Stimulated activated CD4-positive, alpha-beta T cell treated with anti-CD3 and anti-CD28 coated beads, Interleukin-15, amount 100 ng/mL, for 1 hour (primary cell): ENCODE measurements around the gene TRDN.

ENCODE experiments used
- DNase-seq, 2 donors: peaks; one replicate each; pipeline ENCODE4 v3.0.0-alpha.2; 2020; ENCODE audit warnings: low read depth in 1 of 2, low spot score in 1 of 2

TRDN gene

GRCh38 chr6:123182998-123183397 is 453.8 kb downstream of the TRDN start:
- no peak for DNase-seq

DNA sequence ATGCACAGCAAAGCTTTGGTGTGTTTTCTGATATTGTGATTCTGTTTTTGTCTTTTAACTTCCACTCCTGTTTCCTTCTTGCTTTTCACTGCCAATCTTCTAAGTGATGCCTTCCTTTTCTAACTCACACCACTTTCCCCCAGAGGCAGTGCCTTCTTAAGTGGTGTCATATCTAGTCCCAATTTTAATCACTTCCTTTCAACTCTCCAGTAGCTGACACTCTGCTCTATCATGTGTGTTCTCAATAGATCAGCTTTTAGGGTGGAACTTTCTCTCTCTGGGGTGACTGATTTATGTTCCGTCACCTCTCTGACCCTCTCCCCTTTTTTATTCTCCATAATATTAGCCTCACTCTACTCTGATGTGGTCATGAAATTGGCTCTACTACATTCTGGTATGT is 460.0 kb downstream of the TRDN start:
- no peak for DNase-seq

GRCh38 chr6:123171341-123172115 is 465.2 kb downstream of the TRDN start:
- no peak for DNase-seq

DNA sequence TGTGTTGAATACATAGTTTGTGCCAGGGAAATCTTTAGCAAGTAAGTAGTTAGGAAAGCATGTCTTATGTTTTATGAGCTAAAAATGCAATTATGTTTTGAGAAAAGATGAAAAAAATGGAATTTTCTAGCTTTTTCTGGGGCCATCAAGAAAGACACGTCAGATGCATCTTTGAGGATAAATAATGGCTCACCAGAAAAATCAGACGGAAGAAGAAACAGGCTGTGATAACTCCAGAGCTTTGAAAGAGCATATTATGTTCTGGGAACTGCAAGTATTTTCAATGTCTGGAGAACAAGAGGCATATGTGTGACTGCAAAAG is 467.0 kb downstream of the TRDN start:
- DNase-seq, result no peak

DNA sequence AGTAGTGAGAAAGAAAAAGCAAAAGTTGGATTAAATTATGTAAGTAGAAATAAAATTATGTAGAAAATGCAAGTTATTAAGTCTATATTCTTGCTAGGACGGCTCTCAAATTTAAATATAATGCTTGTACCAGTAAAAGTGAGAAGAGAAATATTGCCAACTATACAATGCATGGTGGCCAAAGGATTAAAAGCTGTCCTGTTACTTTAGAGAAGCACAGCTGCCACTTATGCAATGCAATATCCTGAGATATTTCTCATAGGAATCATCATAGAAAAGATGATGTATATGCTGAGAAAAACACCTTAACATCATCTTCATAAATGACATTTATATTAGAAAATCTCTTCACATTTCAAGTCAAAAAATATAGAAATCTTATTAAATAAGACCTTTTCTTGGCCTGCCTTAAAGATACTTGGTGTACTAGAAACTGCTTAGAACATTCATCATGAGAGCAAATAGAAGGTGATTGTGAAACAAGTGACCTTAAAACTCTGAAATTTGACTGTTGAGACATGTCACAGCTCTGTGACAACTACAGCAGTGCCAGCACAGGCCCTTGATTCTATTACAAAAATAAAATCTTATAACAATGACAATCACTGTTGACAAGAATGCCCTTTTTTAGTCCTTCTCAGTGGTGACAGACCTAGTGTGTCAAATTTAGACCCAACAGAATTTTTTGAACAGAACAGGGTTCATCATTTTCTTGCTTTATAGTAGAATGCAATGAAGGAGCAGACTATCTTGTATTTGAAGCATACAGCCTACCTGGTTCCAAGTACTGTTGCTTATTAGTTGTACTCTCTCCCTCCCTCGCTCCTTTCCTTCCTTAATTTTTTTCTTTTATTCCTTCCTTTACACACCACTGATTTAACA is 467.6 kb downstream of the TRDN start:
- no peak for DNase-seq

GRCh38 chr6:123168466-123168865 is 468.3 kb downstream of the TRDN start:
- DNase-seq, result no peak
